Upper lobe of right lung (tissue), 1 donor: ENCODE measurements around the gene SLC37A2. TPM values are rescaled to one million over a fixed set of nuclear protein-coding genes. Genes with fewer than 3 reads are reported as not detected.

ENCODE experiments used
- ATAC-seq: fragments of 200-7000 bp; cut with Tn5 transposase; one replicate; pipeline ENCODE4 v1.9.1; 2020; ENCODE audit warnings: mild to moderate bottlenecking, moderate library complexity
- DNase-seq: peaks from one replicate; pipeline ENCODE4 v3.0.0-alpha.2; 2020
- H3K27ac ChIP-seq: fragments of 200-600 bp; one replicate; pipeline ENCODE4 v1.8.0; 2022
- H3K27me3 ChIP-seq: fragments of 200-600 bp; one replicate; pipeline ENCODE4 v1.8.0; 2022; ENCODE audit warnings: mild to moderate bottlenecking
- H3K36me3 ChIP-seq: fragments of 200-600 bp; one replicate; pipeline ENCODE4 v1.8.0; 2022
- H3K4me1 ChIP-seq: fragments of 200-600 bp; one replicate; pipeline ENCODE4 v1.8.0; 2022
- H3K4me3 ChIP-seq: fragments of 200-600 bp; one replicate; pipeline ENCODE4 v1.8.0; 2022; ENCODE audit warnings: mild to moderate bottlenecking
- H3K9me3 ChIP-seq: fragments of 200-600 bp; one replicate; pipeline ENCODE4 v1.8.0; 2022
- CTCF ChIP-seq: fragments of 200-600 bp; IDR thresholded peaks from one replicate; pipeline ENCODE4 v1.8.0; 2022; ENCODE audit warnings: antibody characterized with exemption
- intact Hi-C: fragments of 100-400 bp; cut with DNase I; formaldehyde crosslinking; loops from one replicate; pipeline ENCODE4 v1.11.0; 2022
- total RNA-seq: library from RNA; stranded (reverse); fragmentation: NEBNext Ultra II Directional; extraction: Animal tissue kit (Norgen Biotek cat#: 25700); gene quantifications from one replicate; pipeline ENCODE4 v1.2.1, GENCODE V29; 2021
- donor health status: DM: no; HTN: yes; CAD: no; lungs with severe emphysema.

The SLC37A2 gene
- total RNA-seq, 1 donor from 2014 or later: 25.1 TPM

GRCh38 chr11:125082611-125083311 lies 19.7 kb downstream of the SLC37A2 start:
- Histone ChIP-seq H3K27ac (no peak overlapping the region), H3K9me3 (no peaks in the 10 kb centered on the region), H3K4me3 (no peak overlapping the region), H3K36me3 (no peaks in the 10 kb centered on the region), H3K4me1 (no peaks in the 10 kb centered on the region), H3K27me3 (no peaks in the 10 kb centered on the region)
- ATAC-seq (no peak), DNase-seq (no peak)
- no peak for TF ChIP-seq CTCF
- intact Hi-C loops: no loop called here

DNA sequence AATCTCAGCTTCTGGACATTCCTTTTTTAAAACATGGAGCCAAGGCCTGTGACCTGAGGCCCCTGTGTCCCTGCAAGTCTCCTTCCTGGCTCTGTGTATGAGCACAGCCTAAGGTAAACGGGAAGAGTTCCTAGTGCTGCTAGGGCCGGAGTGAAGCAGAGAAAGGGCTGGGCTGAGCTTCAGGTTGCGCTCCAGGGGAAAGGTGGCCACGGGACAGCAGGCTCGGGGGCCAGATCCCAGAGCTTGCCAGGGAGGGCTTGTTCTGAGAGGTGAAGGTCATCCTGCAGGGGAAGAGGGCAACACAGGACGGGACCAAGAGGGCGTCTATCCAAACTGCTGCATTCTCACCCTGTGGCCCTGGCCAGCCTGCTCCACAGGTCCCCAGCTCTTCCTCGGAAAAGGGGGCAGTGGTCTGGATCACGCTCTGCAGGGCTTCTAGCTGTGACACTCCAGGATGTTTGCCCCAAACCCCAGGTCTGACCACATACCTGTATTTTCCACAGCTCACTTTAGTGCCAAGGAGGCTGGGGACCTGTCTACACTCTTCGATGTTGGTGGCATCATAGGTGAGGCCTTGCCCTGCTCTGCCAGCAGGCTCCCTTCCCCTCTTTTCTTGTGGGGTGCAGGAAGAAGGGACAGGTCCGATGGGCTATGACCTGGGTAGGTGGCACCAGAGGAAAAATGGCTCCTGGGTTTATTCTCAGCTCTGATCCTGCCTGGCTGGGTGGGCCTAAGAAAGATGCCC lies 20.4 kb downstream of the SLC37A2 start:
- H3K4me1 ChIP-seq: no peaks in the 10 kb centered on the region
- H3K27me3 ChIP-seq: no peaks in the 10 kb centered on the region
- TF ChIP-seq CTCF: no peak
- no peak for ATAC-seq
- no peaks in the 10 kb centered on the region for H3K9me3 ChIP-seq
- no peak overlapping the region for H3K27ac ChIP-seq
- intact Hi-C loops: no loop called here
- no peaks in the 10 kb centered on the region for H3K36me3 ChIP-seq
- peak; percentile 45 for DNase-seq
- no peak overlapping the region for H3K4me3 ChIP-seq

DNA sequence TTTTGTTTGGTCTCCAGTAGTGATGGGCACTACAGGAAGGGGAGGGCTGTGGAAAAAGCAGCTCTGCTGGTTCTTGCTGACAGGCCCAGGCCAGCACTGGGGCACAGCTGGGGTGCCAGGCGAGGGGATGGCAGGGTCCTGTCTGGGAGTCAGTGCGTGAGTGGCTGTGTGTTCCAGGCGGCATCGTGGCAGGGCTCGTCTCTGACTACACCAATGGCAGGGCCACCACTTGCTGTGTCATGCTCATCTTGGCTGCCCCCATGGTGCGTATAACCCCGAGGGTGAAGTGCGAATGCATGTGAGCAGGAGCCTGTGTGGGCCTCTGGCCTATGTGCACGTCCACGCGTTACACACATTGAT lies 20.9 kb downstream of the SLC37A2 start:
- no peak for ATAC-seq
- no peaks in the 10 kb centered on the region for H3K36me3 ChIP-seq
- H3K4me3 ChIP-seq: no peak overlapping the region
- H3K27ac ChIP-seq: no peak overlapping the region
- no peaks in the 10 kb centered on the region for H3K9me3 ChIP-seq
- DNase-seq: peak; percentile 52
- H3K4me1 ChIP-seq: no peaks in the 10 kb centered on the region
- TF ChIP-seq CTCF: no peak
- intact Hi-C loops: no loop called here
- H3K27me3 ChIP-seq: no peaks in the 10 kb centered on the region

GRCh38 chr11:125084761-125085231 lies 21.7 kb downstream of the SLC37A2 start:
- TF ChIP-seq CTCF: no peak
- Histone ChIP-seq H3K27me3 (no peaks in the 10 kb centered on the region), H3K36me3 (no peaks in the 10 kb centered on the region), H3K9me3 (no peaks in the 10 kb centered on the region), H3K4me3 (no peak overlapping the region), H3K4me1 (no peaks in the 10 kb centered on the region), H3K27ac (no peak overlapping the region)
- ATAC-seq (no peak), DNase-seq (peak; percentile 49)
- intact Hi-C loops: no loop called here

DNA sequence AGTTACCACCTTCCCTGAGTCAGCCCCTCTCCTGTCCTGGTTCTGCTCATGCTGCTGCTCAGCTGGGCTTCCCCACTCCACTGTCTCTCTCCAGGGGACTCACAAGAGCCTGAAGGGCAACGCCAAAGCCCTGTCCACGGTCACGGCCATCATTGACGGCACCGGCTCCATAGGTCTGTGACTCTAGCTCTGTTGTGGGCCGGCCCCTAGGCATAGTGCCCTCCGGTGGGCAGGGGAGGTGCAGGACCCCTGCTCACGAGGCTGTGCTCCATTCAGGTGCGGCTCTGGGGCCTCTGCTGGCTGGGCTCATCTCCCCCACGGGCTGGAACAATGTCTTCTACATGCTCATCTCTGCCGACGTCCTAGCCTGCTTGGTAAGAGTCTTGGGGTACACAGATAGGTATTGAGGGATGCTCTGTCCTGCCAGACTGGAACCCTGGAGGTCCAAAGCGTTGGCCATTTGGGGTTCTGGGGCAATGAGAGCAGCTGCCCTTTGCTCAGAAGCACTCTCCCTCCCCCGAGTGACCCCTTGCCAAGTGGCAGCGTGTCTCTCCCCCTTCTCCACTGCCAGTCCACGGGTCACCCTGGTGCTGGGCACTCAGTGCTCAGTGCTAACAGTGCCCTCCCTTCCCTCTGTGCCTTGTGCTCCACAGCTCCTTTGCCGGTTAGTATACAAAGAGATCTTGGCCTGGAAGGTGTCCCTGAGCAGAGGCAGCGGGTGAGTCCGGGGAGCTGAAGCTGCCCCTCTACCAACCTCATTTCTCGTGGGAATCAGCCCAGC lies 22.4 kb downstream of the SLC37A2 start:
- intact Hi-C loops: no loop called here
- no peaks in the 10 kb centered on the region for H3K4me1 ChIP-seq
- DNase-seq: peak; percentile 54
- no peaks in the 10 kb centered on the region for H3K9me3 ChIP-seq
- ATAC-seq: no peak
- H3K27ac ChIP-seq: no peak overlapping the region
- no peaks in the 10 kb centered on the region for H3K36me3 ChIP-seq
- no peaks in the 10 kb centered on the region for H3K27me3 ChIP-seq
- TF ChIP-seq CTCF: no peak
- H3K4me3 ChIP-seq: no peak overlapping the region
